Neural cell (in vitro differentiated cells): ENCODE data around the gene ABCB8.

Source experiments
- CTCF ChIP-seq: fragments of 450-650 bp; IDR thresholded peaks from 2 replicates; pipeline ENCODE4 v1.5.1; 2014; ENCODE audit warnings: antibody characterized with exemption, mild to moderate bottlenecking, moderate library complexity; ENCODE audit not compliant: poor library complexity, severe bottlenecking
- EP300 ChIP-seq: fragments of 450-650 bp; conservative IDR thresholded peaks from 2 replicates; pipeline ENCODE4 v1.6.1; 2014; ENCODE audit warnings: antibody characterized with exemption, mild to moderate bottlenecking, moderate library complexity; ENCODE audit not compliant: poor library complexity, severe bottlenecking
- EZH2 ChIP-seq: fragments of 200-600, 300-800 bp; shearing (Covaris generic), sonication (generic); IDR thresholded peaks from 2 replicates; pipeline ENCODE4 v1.6.1; 2014; ENCODE audit warnings: antibody characterized with exemption, low read length, borderline replicate concordance, mild to moderate bottlenecking; ENCODE audit not compliant: insufficient read depth, poor library complexity, severe bottlenecking
- POLR2AphosphoS5 ChIP-seq: IDR thresholded peaks from 2 replicates; pipeline ENCODE4 v1.6.1; 2012
- SMC3 ChIP-seq: fragments of 450-650 bp; conservative IDR thresholded peaks from 2 replicates; pipeline ENCODE4 v1.6.1; 2014; ENCODE audit warnings: antibody characterized with exemption, mild to moderate bottlenecking, moderate library complexity; ENCODE audit not compliant: poor library complexity
- TAF1 ChIP-seq: IDR thresholded peaks from 2 replicates; pipeline ENCODE4 v1.6.1; 2012; ENCODE audit warnings: low read depth

GRCh38 chr7:151075662-151075971, 47.4 kb downstream of the ABCB8 start:
- TF ChIP-seq EZH2 (no peak), TAF1 (no peak), CTCF (no peak), POLR2AphosphoS5 (no peak), EP300 (no peak), SMC3 (no peak)
